Hepatic stellate cell (primary cell): Measurements from ENCODE around the gene FLAD1.

Source experiments
- DNase-seq: peaks from one replicate; pipeline ENCODE4 v3.0.0; 2011; ENCODE audit warnings: low spot score

Gene FLAD1

GRCh38 chr1:154992721-154993571 lies 9.8 kb downstream of the FLAD1 start:
- DNase-seq, result no peak

- no peak for DNase-seq
Observed at GRCh38 chr1:154993572-154994268, 10.6 kb downstream of the FLAD1 start, which contains the start of gene LENEP. Gene LENEP (plus strand): TSS chr1:154993586. CDS start chr1:154993608, 22 bp downstream.

GRCh38 chr1:154994269-154994587 lies 11.1 kb downstream of the FLAD1 start:
- DNase-seq, result no peak

- no peak for DNase-seq
Observed at GRCh38 chr1:154994591-154994990, 11.4 kb downstream of the FLAD1 start.

GRCh38 chr1:154995301-154995983 lies 12.3 kb downstream of the FLAD1 start:
- DNase-seq, result peak; percentile 88

- no peak for DNase-seq
Observed at GRCh38 chr1:154996966-154997701, 14.0 kb downstream of the FLAD1 start.

GRCh38 chr1:154998201-154998780 lies 15.1 kb downstream of the FLAD1 start:
- DNase-seq, result no peak

GRCh38 chr1:154998818-154999570 lies 15.8 kb downstream of the FLAD1 start:
- DNase-seq, result peak; percentile 87

- no peak for DNase-seq
Observed at GRCh38 chr1:154999571-155000410, 16.6 kb downstream of the FLAD1 start.

- DNase-seq, result no peak
Observed at GRCh38 chr1:155000411-155000725, 17.2 kb downstream of the FLAD1 start.

- DNase-seq, result peak; percentile 94
Observed at GRCh38 chr1:155000726-155001424, 17.7 kb downstream of the FLAD1 start.

- DNase-seq, result peak; percentile 32
Observed at GRCh38 chr1:155001425-155001674, 18.2 kb downstream of the FLAD1 start.

GRCh38 chr1:155001675-155002463 lies 18.7 kb downstream of the FLAD1 start:
- peak; percentile 100 for DNase-seq

- peak; percentile 81 for DNase-seq
Observed at GRCh38 chr1:155002464-155003226, 19.5 kb downstream of the FLAD1 start, which contains the start of gene ZBTB7B. Gene ZBTB7B (plus strand): TSS chr1:155002802. CDS start chr1:155014661, 11,859 bp downstream.

- no peak for DNase-seq
Observed at GRCh38 chr1:155003227-155003765, 20.2 kb downstream of the FLAD1 start.

- DNase-seq, result peak; percentile 63
Observed at GRCh38 chr1:155003766-155004351, 20.7 kb downstream of the FLAD1 start.

- DNase-seq, result no peak
Observed at GRCh38 chr1:155004352-155005075, 21.4 kb downstream of the FLAD1 start.
